ENCODE data around the gene KRT38.

Gene KRT38

DNA sequence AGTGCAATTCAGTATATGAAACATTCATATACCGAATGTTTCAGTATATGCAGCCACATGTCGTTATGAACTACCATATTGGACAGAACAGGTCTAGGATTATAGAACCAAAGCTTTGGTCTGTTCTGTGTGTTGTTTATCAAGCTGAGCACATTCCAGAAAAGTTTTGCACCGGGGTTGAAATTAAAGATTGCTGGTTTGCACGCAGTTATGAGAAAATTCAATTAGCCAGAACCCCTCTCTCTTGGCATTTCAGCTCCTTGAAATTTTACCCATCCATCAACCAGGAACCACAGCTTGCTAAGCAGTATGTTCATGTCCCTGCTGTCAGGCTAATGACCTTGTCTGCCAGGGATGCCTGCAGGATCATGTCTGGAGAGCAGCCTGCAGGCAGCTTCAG, 16.9 kb upstream of the KRT38 start:
- no peaks in the 10 kb centered on the region for H3K36me3 ChIP-seq (ENCODE audit: control insufficient read depth, insufficient read depth, low read length, severe bottlenecking)
- no peak overlapping the region for H3K4me3 ChIP-seq (ENCODE audit: low read length)
- peaks cover 13% of the 10 kb centered on the region for H3K4me1 ChIP-seq (ENCODE audit: control insufficient read depth, insufficient read depth, low read length)
- DNase-seq (ENCODE audit: low read depth): no peak
- H3K27me3 ChIP-seq (replicated peaks; ENCODE audit: control insufficient read depth, insufficient read depth, low read length): peaks cover 54% of the 10 kb centered on the region
- H3K9me3 ChIP-seq (ENCODE audit: control insufficient read depth, low read length): no peaks in the 10 kb centered on the region
- H3K9ac ChIP-seq (ENCODE audit: low read length): no peak overlapping the region

DNA sequence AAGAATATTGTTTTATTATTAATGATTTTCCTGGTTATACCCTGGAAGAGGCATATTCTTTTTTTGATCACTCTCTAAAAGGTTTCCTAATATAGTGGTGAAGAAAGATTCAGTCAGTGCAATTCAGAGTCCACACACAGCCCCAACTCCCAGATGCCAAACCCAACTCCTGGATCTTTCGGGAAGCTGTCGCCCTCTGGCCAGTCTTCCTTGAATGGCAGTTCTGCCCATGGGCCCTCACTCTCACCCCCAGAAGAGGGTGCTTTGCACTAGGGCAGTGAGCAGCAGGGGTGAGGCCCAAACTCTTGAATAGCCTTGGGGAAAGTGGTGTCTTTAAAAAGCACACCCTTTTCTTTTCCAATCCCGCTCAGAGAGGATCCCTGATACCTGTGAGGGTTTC, 15.4 kb upstream of the KRT38 start:
- peaks cover 49% of the 10 kb centered on the region for H3K27me3 ChIP-seq (replicated peaks; ENCODE audit: control insufficient read depth, insufficient read depth, low read length)
- no peaks in the 10 kb centered on the region for H3K36me3 ChIP-seq (ENCODE audit: control insufficient read depth, insufficient read depth, low read length, severe bottlenecking)
- peaks cover 7% of the 10 kb centered on the region for H3K9me3 ChIP-seq (ENCODE audit: control insufficient read depth, low read length)
- no peak overlapping the region for H3K9ac ChIP-seq (ENCODE audit: low read length)
- H3K4me3 ChIP-seq (ENCODE audit: low read length): no peak overlapping the region
- no peak for DNase-seq (ENCODE audit: low read depth)
- peaks cover 13% of the 10 kb centered on the region for H3K4me1 ChIP-seq (ENCODE audit: control insufficient read depth, insufficient read depth, low read length)

- H3K36me3 ChIP-seq (ENCODE audit: control insufficient read depth, insufficient read depth, low read length, severe bottlenecking): no peaks in the 10 kb centered on the region
- H3K4me1 ChIP-seq (ENCODE audit: control insufficient read depth, insufficient read depth, low read length): peaks cover 13% of the 10 kb centered on the region
- H3K9me3 ChIP-seq (ENCODE audit: control insufficient read depth, low read length): peaks cover 9% of the 10 kb centered on the region
- H3K9ac ChIP-seq (ENCODE audit: low read length): no peak overlapping the region
- DNase-seq (ENCODE audit: low read depth): peak; percentile 44
- H3K27me3 ChIP-seq (replicated peaks; ENCODE audit: control insufficient read depth, insufficient read depth, low read length): peaks cover 42% of the 10 kb centered on the region
- H3K4me3 ChIP-seq (ENCODE audit: low read length): no peak overlapping the region
Observed at GRCh38 chr17:41455236-41455635, 14.5 kb upstream of the KRT38 start.

DNA sequence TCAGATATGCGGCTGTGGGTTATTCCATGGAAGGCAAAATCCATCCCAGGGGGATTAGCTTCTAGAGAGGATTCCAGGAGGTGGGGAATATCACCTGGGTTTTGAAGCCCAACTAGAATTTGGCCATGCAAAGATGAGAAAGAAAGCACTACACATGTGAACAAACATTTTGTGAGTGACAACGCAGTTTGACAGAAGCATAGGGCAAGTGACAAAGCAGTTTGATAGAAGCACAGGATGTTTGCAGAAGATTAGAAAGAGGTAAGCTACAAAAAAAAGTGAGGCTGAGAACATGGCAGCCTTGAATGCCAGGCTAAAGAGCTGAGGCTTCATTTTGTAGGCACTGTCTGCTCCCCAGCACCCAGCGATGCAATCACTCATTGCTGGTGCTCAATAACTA, 12.3 kb upstream of the KRT38 start:
- no peaks in the 10 kb centered on the region for H3K36me3 ChIP-seq (ENCODE audit: control insufficient read depth, insufficient read depth, low read length, severe bottlenecking)
- DNase-seq (ENCODE audit: low read depth): no peak
- H3K9me3 ChIP-seq (ENCODE audit: control insufficient read depth, low read length): peaks cover 9% of the 10 kb centered on the region

GRCh38 chr17:41452281-41452680, 11.5 kb upstream of the KRT38 start:
- Histone ChIP-seq H3K27me3 (replicated peaks; ENCODE audit: control insufficient read depth, insufficient read depth, low read length) (peaks cover 24% of the 10 kb centered on the region), H3K9ac (ENCODE audit: low read length) (no peak overlapping the region), H3K4me1 (ENCODE audit: control insufficient read depth, insufficient read depth, low read length) (peaks cover 30% of the 10 kb centered on the region), H3K4me3 (ENCODE audit: low read length) (no peak overlapping the region), H3K36me3 (ENCODE audit: control insufficient read depth, insufficient read depth, low read length, severe bottlenecking) (no peaks in the 10 kb centered on the region), H3K9me3 (ENCODE audit: control insufficient read depth, low read length) (peaks cover 9% of the 10 kb centered on the region)
- no peak for DNase-seq (ENCODE audit: low read depth)

More for the DNA sequence above, 12.3 kb upstream of the KRT38 start:
- Histone ChIP-seq H3K27me3 (replicated peaks; ENCODE audit: control insufficient read depth, insufficient read depth, low read length) (peaks cover 28% of the 10 kb centered on the region), H3K4me1 (ENCODE audit: control insufficient read depth, insufficient read depth, low read length) (peaks cover 23% of the 10 kb centered on the region), H3K4me3 (ENCODE audit: low read length) (no peak overlapping the region), H3K9ac (ENCODE audit: low read length) (no peak overlapping the region)

- H3K27me3 ChIP-seq (replicated peaks; ENCODE audit: control insufficient read depth, insufficient read depth, low read length): peaks cover 19% of the 10 kb centered on the region
- H3K9me3 ChIP-seq (ENCODE audit: control insufficient read depth, low read length): peaks cover 9% of the 10 kb centered on the region
- H3K4me3 ChIP-seq (ENCODE audit: low read length): no peak overlapping the region
- DNase-seq (ENCODE audit: low read depth): no peak
- H3K4me1 ChIP-seq (ENCODE audit: control insufficient read depth, insufficient read depth, low read length): peaks cover 39% of the 10 kb centered on the region
- no peaks in the 10 kb centered on the region for H3K36me3 ChIP-seq (ENCODE audit: control insufficient read depth, insufficient read depth, low read length, severe bottlenecking)
- no peak overlapping the region for H3K9ac ChIP-seq (ENCODE audit: low read length)
Observed at GRCh38 chr17:41451154-41451728, 10.5 kb upstream of the KRT38 start.

DNA sequence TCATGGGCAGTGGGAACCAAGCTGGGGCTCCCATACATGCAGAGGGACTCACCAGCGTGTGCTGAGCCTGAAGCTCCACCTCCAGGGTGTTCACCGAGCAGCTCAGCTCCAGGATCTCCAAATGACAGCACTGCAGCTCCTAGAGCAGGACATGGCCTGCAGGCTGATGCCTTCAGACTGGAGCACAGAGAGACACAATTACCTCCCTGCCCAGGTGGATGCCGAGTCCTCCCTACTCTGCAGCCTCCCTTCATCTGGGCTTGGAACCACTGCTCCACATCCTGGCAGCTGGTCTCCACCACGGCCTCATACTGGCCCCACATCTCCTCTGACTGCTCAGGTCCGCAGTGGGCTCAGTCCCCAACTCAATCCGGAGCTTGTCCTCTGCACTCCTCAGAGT, 8.2 kb upstream of the KRT38 start:
- peaks cover 9% of the 10 kb centered on the region for H3K9me3 ChIP-seq (ENCODE audit: control insufficient read depth, low read length)
- no peak overlapping the region for H3K4me3 ChIP-seq (ENCODE audit: low read length)
- peaks cover 16% of the 10 kb centered on the region for H3K27me3 ChIP-seq (replicated peaks; ENCODE audit: control insufficient read depth, insufficient read depth, low read length)
- no peaks in the 10 kb centered on the region for H3K36me3 ChIP-seq (ENCODE audit: control insufficient read depth, insufficient read depth, low read length, severe bottlenecking)
- no peak overlapping the region for H3K9ac ChIP-seq (ENCODE audit: low read length)
- no peak for DNase-seq (ENCODE audit: low read depth)
- H3K4me1 ChIP-seq (ENCODE audit: control insufficient read depth, insufficient read depth, low read length): peaks cover 34% of the 10 kb centered on the region

DNA sequence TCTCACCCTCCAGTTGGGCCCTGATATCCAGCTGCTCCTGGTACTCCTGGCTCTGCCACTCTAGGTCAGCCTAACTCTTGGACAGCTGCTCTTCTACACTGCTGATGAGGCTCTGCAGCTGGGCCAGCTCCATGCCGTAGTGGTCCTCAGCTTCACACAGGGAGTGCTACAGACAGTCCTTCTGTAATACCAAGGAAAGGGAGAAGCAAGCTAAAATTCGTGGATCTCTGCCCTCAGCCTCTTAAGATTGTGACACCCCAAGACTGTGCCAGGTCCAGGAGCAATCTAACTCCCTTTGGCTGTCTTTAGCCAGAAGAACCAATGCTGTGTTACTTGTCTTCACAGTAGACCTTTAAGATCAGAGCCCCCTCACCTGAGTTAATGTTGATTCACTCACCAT, 7.7 kb upstream of the KRT38 start:
- peaks cover 11% of the 10 kb centered on the region for H3K27me3 ChIP-seq (replicated peaks; ENCODE audit: control insufficient read depth, insufficient read depth, low read length)
- H3K36me3 ChIP-seq (ENCODE audit: control insufficient read depth, insufficient read depth, low read length, severe bottlenecking): no peaks in the 10 kb centered on the region
- no peak overlapping the region for H3K9ac ChIP-seq (ENCODE audit: low read length)
- H3K4me1 ChIP-seq (ENCODE audit: control insufficient read depth, insufficient read depth, low read length): peaks cover 37% of the 10 kb centered on the region
- H3K4me3 ChIP-seq (ENCODE audit: low read length): no peak overlapping the region
- peaks cover 9% of the 10 kb centered on the region for H3K9me3 ChIP-seq (ENCODE audit: control insufficient read depth, low read length)
- no peak for DNase-seq (ENCODE audit: low read depth)

DNA sequence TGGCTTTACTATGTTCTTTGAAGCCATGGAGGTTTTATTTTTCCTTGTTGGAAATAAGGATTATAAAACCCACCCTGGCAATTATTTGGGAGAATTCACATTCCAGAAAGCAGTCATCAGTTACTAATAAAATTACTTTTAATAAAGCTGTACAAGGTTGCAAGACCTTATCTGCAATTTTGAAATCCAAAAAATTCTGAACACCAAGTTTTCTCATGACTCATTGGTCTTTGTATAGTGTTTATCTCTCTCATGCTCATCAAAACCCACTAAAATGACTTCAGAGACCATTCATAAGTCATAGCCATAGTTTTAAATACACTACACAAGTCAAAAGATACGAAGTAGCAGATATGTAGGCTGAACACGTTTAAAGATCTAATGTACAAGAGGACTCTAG, 6.0 kb upstream of the KRT38 start:
- Histone ChIP-seq H3K27me3 (replicated peaks; ENCODE audit: control insufficient read depth, insufficient read depth, low read length) (peaks cover 2% of the 10 kb centered on the region), H3K4me1 (ENCODE audit: control insufficient read depth, insufficient read depth, low read length) (peaks cover 44% of the 10 kb centered on the region), H3K36me3 (ENCODE audit: control insufficient read depth, insufficient read depth, low read length, severe bottlenecking) (no peaks in the 10 kb centered on the region), H3K9me3 (ENCODE audit: control insufficient read depth, low read length) (peaks cover 8% of the 10 kb centered on the region), H3K9ac (ENCODE audit: low read length) (no peak overlapping the region), H3K4me3 (ENCODE audit: low read length) (peak overlapping the region; percentile 35)
- peak; percentile 40 for DNase-seq (ENCODE audit: low read depth)

- H3K9ac ChIP-seq (ENCODE audit: low read length): no peak overlapping the region
- no peak for DNase-seq (ENCODE audit: low read depth)
- no peaks in the 10 kb centered on the region for H3K36me3 ChIP-seq (ENCODE audit: control insufficient read depth, insufficient read depth, low read length, severe bottlenecking)
- H3K4me3 ChIP-seq (ENCODE audit: low read length): no peak overlapping the region
- H3K27me3 ChIP-seq (replicated peaks; ENCODE audit: control insufficient read depth, insufficient read depth, low read length): peaks cover 6% of the 10 kb centered on the region
- peaks cover 44% of the 10 kb centered on the region for H3K4me1 ChIP-seq (ENCODE audit: control insufficient read depth, insufficient read depth, low read length)
- no peaks in the 10 kb centered on the region for H3K9me3 ChIP-seq (ENCODE audit: control insufficient read depth, low read length)
Observed at GRCh38 chr17:41444640-41445039, 3.9 kb upstream of the KRT38 start.

DNA sequence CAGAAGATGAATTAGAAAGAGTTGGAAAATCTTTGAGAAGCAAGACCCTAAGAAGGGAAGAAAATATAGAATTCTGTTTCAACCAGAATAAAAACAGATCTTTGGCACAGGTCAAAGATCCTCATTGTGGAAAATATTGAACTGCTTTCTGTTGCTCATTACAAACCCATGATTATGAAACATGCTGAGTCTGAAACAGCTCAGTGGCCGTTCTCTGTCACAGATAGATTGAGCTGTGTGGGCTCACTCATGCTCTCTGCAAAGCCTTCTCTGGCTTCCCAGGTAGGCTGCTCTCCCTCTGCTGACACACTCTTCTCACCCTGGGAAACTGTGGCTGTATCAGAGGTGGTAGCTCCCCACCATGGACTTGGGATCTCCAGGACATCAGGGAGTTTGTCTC, 3.4 kb upstream of the KRT38 start:
- Histone ChIP-seq H3K4me3 (ENCODE audit: low read length) (no peak overlapping the region), H3K27me3 (replicated peaks; ENCODE audit: control insufficient read depth, insufficient read depth, low read length) (peaks cover 6% of the 10 kb centered on the region), H3K9ac (ENCODE audit: low read length) (no peak overlapping the region), H3K4me1 (ENCODE audit: control insufficient read depth, insufficient read depth, low read length) (peaks cover 47% of the 10 kb centered on the region), H3K36me3 (ENCODE audit: control insufficient read depth, insufficient read depth, low read length, severe bottlenecking) (no peaks in the 10 kb centered on the region), H3K9me3 (ENCODE audit: control insufficient read depth, low read length) (no peaks in the 10 kb centered on the region)
- DNase-seq (ENCODE audit: low read depth): peak; percentile 53

GRCh38 chr17:41442739-41443138, 2.0 kb upstream of the KRT38 start:
- Histone ChIP-seq H3K36me3 (ENCODE audit: control insufficient read depth, insufficient read depth, low read length, severe bottlenecking) (no peaks in the 10 kb centered on the region), H3K4me3 (ENCODE audit: low read length) (no peak overlapping the region), H3K4me1 (ENCODE audit: control insufficient read depth, insufficient read depth, low read length) (peaks cover 38% of the 10 kb centered on the region), H3K27me3 (replicated peaks; ENCODE audit: control insufficient read depth, insufficient read depth, low read length) (peaks cover 6% of the 10 kb centered on the region), H3K9ac (ENCODE audit: low read length) (no peak overlapping the region), H3K9me3 (ENCODE audit: control insufficient read depth, low read length) (no peaks in the 10 kb centered on the region)
- peak; percentile 59 for DNase-seq (ENCODE audit: low read depth)
